Right ventricle myocardium inferior (tissue), 1 donor: ENCODE results near the gene RYR1. TPM values are rescaled to one million over a fixed set of nuclear protein-coding genes. Genes with fewer than 3 reads are reported as not detected.
A peak's percentile ranks its signal among the peaks of the same experiment; 100 is the strongest.
"Not testable (repeated sequence)": the region's sequence is repeated elsewhere in the genome, so short reads cannot be mapped to it uniquely, and the experiment has no call there.

Experiments used
- ATAC-seq: fragments of 200-7000 bp; cut with Tn5 transposase; one replicate; pipeline ENCODE4 v1.9.1; 2020; ENCODE audit warnings: mild to moderate bottlenecking, moderate library complexity
- DNase-seq: peaks from one replicate; pipeline ENCODE4 v3.0.0; 2021; ENCODE audit errors: missing footprints
- intact Hi-C: fragments of 100-400 bp; cut with DNase I; formaldehyde crosslinking; loops from one replicate; pipeline ENCODE4 v1.11.0; 2022
- total RNA-seq: library from RNA; stranded (reverse); fragmentation: NEBNext Ultra II Directional; extraction: Animal tissue kit (Norgen Biotek cat#: 25700); gene quantifications from one replicate; pipeline ENCODE4 v1.2.1, GENCODE V29; 2021
- donor health status: DM: no; HTN: yes; CAD: no; lungs with severe emphysema.

The RYR1 gene
- total RNA-seq, 1 donor from 2014 or later, result 0.81 TPM

- no peak for ATAC-seq
- intact Hi-C loops, result loop anchor here (5.0 kb wide), 1 partner anchor 282 kb away; the partner anchor contains the start of genes NFKBIB and SIRT2
- no peak for DNase-seq
These were observed 181.6 kb downstream of the RYR1 start for GRCh38 chr19:38615007-38615581.

DNA sequence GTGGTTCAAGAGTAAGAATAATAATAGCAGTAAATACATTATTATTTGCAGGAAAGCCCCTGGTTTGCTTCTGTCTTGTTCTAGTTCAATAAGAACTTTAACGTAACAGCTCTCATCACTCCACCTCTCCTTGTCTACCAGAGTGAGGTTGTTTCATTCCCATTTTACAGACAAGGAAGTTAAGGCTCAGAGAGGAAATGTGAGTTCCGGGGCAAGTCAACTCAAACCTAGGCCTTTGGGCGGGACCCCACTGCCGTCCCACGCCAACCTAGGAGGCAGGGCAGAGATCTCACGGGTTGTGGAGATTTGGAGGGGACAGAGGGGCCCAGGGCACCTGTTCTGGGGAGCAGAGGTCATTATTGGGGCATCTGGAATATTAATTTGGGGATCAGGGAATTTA, 182.8 kb downstream of the RYR1 start:
- intact Hi-C loops, result loop anchor here (5.0 kb wide), 1 partner anchor 281 kb away; the partner anchor contains the start of genes NFKBIB and SIRT2
- no peak for DNase-seq
- no peak for ATAC-seq

GRCh38 chr19:38617283-38617763, 183.8 kb downstream of the RYR1 start:
- ATAC-seq, result no peak
- DNase-seq, result no peak
- intact Hi-C loops, result loop anchor here (5.0 kb wide), 1 partner anchor 280 kb away; the partner anchor contains the start of genes NFKBIB and SIRT2

GRCh38 chr19:38617764-38618589, 184.5 kb downstream of the RYR1 start, which contains the start of gene MAP4K1:
Gene MAP4K1 (minus strand): TSS chr19:38617953. CDS start chr19:38617895, 58 bp downstream.
- intact Hi-C loops, result loop anchor here (5.0 kb wide), 1 partner anchor 279 kb away; the partner anchor contains the start of genes NFKBIB and SIRT2
- peak; percentile 5 for ATAC-seq
- DNase-seq, result peak; percentile 84

DNA sequence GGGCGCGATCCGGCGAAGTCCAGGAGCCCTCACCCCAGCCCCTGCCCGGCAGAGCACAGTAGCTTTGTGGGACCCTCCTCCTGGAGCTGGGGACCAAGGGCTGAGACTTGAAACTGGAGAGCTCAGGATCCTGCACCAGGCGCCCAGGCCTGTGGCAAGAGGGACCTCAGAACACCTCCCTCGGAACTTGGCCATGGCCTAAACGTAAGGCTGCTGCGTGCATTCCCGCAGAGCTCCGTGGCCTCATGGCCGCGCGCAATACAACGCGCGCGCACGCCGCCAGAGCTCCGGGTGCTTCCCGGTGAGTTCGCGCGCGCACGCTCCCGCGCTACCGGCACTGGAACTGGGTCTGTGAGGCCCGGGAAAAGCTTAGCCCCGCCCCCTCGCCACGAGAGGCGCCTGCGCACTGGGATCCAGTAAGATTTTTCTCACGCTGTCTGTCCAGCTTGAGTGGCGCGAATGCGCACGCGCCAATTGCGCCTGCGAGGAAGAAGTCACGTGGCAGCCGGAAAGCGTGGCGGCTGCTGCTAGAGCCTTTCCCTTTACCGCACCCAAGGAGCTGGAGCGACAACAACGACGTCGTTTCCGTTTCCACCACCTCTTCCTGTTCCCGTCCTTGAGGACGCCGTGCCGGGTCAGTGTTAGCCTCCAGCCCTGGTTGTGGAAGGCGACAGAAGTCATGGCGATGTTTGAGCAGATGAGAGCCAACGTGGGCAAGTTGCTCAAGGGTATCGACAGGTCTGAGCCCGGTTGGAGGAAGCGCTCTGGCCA, 185.3 kb downstream of the RYR1 start, which contains the start of gene EIF3K:
EIF3K (plus strand) TSS at position 599 of the 771 bp plus-strand sequence; CDS start at position 680, 81 bp downstream.
- intact Hi-C loops, result loop anchor here (5.0 kb wide), 1 partner anchor 279 kb away; the partner anchor contains the start of genes NFKBIB and SIRT2
- DNase-seq, result peak; percentile 100
- peak; percentile 96 for ATAC-seq

GRCh38 chr19:38619361-38620174, 186.1 kb downstream of the RYR1 start:
- intact Hi-C loops, result loop anchor here (5.0 kb wide), 1 partner anchor 278 kb away; the partner anchor contains the start of genes NFKBIB and SIRT2
- DNase-seq (no peak), ATAC-seq (no peak)

GRCh38 chr19:38624822-38625221, 191.3 kb downstream of the RYR1 start:
- intact Hi-C loops, result no loop called here
- DNase-seq (no peak), ATAC-seq (no peak)

- ATAC-seq (no peak), DNase-seq (no peak)
- intact Hi-C loops, result no loop called here
These were observed 192.9 kb downstream of the RYR1 start for GRCh38 chr19:38626401-38626800.

- DNase-seq, result no peak
- intact Hi-C loops, result no loop called here
- ATAC-seq, result no peak
These were observed 196.1 kb downstream of the RYR1 start for GRCh38 chr19:38629568-38629967.

GRCh38 chr19:38631301-38631700, 197.8 kb downstream of the RYR1 start:
- intact Hi-C loops, result loop anchor here (5.0 kb wide), 1 partner anchor 301 kb away; the partner anchor contains the start of genes MRPS12 and SARS2
- not testable (repeated sequence) for DNase-seq, ATAC-seq

DNA sequence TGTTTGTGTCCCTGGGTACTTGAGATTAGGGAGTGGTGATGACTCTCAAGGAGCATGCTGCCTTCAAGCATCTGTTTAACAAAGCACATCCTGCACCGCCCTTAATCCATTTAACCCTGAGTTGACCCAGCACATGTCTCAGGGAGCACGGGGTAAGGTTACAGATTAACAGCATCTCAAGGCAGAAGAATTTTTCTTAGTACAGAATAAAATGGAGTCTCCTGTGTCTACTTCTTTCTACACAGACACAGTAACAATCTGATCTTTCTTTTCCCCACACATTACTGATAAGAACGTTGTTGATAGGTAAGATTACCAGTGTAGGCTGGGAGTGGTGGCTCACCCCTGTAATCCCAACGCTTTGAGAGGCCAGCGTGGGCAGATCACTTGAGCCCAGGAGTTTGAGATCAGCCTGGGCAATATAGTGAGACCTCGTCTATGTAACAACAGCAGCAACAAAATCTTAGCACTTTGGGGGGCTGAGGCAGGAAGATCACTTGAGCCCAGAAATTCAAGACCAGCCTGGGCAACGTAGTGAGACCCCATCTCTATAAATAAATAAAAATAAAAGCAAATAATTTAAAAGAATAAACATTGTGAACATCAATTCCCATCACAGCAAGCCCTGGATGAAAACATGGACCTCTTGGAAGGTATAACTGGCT, 198.5 kb downstream of the RYR1 start:
- ATAC-seq, DNase-seq: not testable (repeated sequence)
- intact Hi-C loops, result loop anchor here (5.0 kb wide), 1 partner anchor 300 kb away; the partner anchor contains the start of genes MRPS12 and SARS2

- DNase-seq (no peak), ATAC-seq (no peak)
- intact Hi-C loops, result loop anchor here (5.0 kb wide), 1 partner anchor 300 kb away; the partner anchor contains the start of genes MRPS12 and SARS2
These were observed 199.2 kb downstream of the RYR1 start for GRCh38 chr19:38632476-38633213.

DNA sequence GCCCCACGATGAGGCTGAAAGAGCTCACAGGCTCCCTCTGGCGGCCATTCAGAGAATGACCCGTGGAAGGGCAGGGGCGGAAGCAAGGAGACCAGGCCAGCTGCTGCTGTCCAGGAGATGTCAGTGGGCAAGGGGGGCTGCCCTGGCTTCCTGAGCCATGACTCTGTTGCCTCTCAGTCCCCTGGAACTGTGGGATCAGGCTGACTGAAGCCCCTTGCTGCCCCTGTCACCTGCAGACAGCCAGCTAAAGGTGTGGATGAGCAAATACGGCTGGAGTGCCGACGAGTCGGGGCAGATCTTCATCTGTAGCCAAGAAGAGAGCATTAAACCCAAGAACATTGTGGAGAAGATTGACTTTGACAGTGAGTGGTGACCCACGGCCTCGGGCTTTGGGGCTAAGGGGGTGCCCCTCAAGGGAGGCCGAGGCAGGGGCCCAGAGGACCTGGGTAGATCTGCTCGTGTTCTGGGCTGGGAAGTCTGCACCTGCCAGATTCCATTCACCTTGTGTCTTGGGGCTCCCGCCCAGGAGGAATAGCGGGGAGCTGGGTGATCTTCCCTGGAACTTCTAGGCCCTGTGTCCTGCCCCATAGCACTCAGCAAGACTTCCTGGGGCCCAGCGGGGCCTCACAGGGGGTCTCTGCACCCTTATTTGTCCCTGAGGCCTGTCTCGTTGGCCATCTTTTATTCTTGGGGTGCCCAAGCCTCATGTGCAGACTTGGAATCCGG, 201.4 kb downstream of the RYR1 start:
- intact Hi-C loops, result loop anchor here (2.0 to 5.0 kb wide), 2 partner anchors 232 to 297 kb away; partner anchors contain the start of genes FAM98C, MRPS12 and SARS2
- ATAC-seq, result peak; percentile 57
- peak; percentile 89 for DNase-seq

GRCh38 chr19:38635483-38636399, 202.2 kb downstream of the RYR1 start:
- intact Hi-C loops, result loop anchor here (2.0 kb wide), 1 partner anchor 233 kb away; the partner anchor contains the start of gene FAM98C
- no peak for DNase-seq
- no peak for ATAC-seq
